Neural cell (in vitro differentiated cells): Measurements from ENCODE around the gene SLK. TPM values are rescaled to one million over a fixed set of nuclear protein-coding genes. Genes with fewer than 3 reads are reported as not detected.

Source experiments
- H2AFZ ChIP-seq: fragments of 200-600, 300-800 bp; sonication (generic), shearing (Covaris generic); 2 replicates; pipeline ENCODE4 v1.6.0; 2014; ENCODE audit warnings: low read depth, mild to moderate bottlenecking, antibody characterized with exemption, low read length, moderate library complexity
- H3F3A ChIP-seq: fragments of 200-600 bp; shearing (Covaris generic); 2 replicates; pipeline ENCODE4 v1.6.1; 2016; ENCODE audit warnings: mild to moderate bottlenecking, moderate library complexity, mixed read lengths, antibody characterized with exemption, low read length; ENCODE audit not compliant: insufficient read depth, poor library complexity, severe bottlenecking
- H3K27ac ChIP-seq: fragments of 200-600, 300-800 bp; sonication (generic), shearing (Covaris generic); 2 replicates; pipeline ENCODE4 v1.5.1; 2014; ENCODE audit warnings: mild to moderate bottlenecking, low read length, moderate library complexity
- H3K27me3 ChIP-seq: fragments of 300-800, 200-600 bp; sonication (generic), shearing (Covaris generic); 2 replicates; pipeline ENCODE4 v1.6.0; 2014; ENCODE audit warnings: mild to moderate bottlenecking, low read depth, low read length, moderate library complexity; ENCODE audit not compliant: insufficient read depth
- H3K36me3 ChIP-seq: fragments of 300-800, 200-600 bp; sonication (generic), shearing (Covaris generic); 2 replicates; pipeline ENCODE4 v1.5.1; 2014; ENCODE audit warnings: mild to moderate bottlenecking, antibody characterized with exemption, low read length, moderate library complexity; ENCODE audit not compliant: insufficient read depth
- H3K4me2 ChIP-seq: fragments of 300-800, 200-600 bp; sonication (generic), shearing (Covaris generic); 2 replicates; pipeline ENCODE4 v1.6.0; 2014; ENCODE audit warnings: mild to moderate bottlenecking, low read length
- H3K4me3 ChIP-seq: fragments of 300-800, 200-600 bp; sonication (generic), shearing (Covaris generic); 2 replicates; pipeline ENCODE4 v1.5.1; 2014; ENCODE audit warnings: mild to moderate bottlenecking, low read length, moderate library complexity
- H3K79me2 ChIP-seq: fragments of 200-600 bp; shearing (Covaris generic); replicated peaks from 2 replicates; pipeline ENCODE4 v1.6.0; 2014; ENCODE audit warnings: mild to moderate bottlenecking, low read length, moderate library complexity; ENCODE audit not compliant: insufficient read depth
- H3K9ac ChIP-seq: fragments of 300-800, 200-600 bp; sonication (generic), shearing (Covaris generic); 2 replicates; pipeline ENCODE4 v1.6.1; 2016; ENCODE audit warnings: mild to moderate bottlenecking, low read length, mixed read lengths
- H3K9me2 ChIP-seq: fragments of 200-600 bp; shearing (Covaris generic); 2 replicates; pipeline ENCODE4 v1.6.1; 2016; ENCODE audit warnings: mild to moderate bottlenecking, low read length, mixed read lengths; ENCODE audit not compliant: insufficient read depth
- H3K9me3 ChIP-seq: fragments of 200-600, 300-800 bp; sonication (generic), shearing (Covaris generic); 2 replicates; pipeline ENCODE4 v1.6.1; 2016; ENCODE audit warnings: mild to moderate bottlenecking, mixed run types, low read length, moderate library complexity, mixed read lengths
- H4K20me1 ChIP-seq: fragments of 200-600 bp; shearing (Covaris generic); 2 replicates; pipeline ENCODE4 v1.6.1; 2016; ENCODE audit warnings: mild to moderate bottlenecking, mixed run types; ENCODE audit not compliant: insufficient read depth
- CTCF ChIP-seq: fragments of 450-650 bp; IDR thresholded peaks from 2 replicates; pipeline ENCODE4 v1.5.1; 2014; ENCODE audit warnings: antibody characterized with exemption, mild to moderate bottlenecking, moderate library complexity; ENCODE audit not compliant: poor library complexity, severe bottlenecking
- EP300 ChIP-seq: fragments of 450-650 bp; conservative IDR thresholded peaks from 2 replicates; pipeline ENCODE4 v1.6.1; 2014; ENCODE audit warnings: antibody characterized with exemption, mild to moderate bottlenecking, moderate library complexity; ENCODE audit not compliant: poor library complexity, severe bottlenecking
- EZH2 ChIP-seq: fragments of 200-600, 300-800 bp; shearing (Covaris generic), sonication (generic); IDR thresholded peaks from 2 replicates; pipeline ENCODE4 v1.6.1; 2014; ENCODE audit warnings: antibody characterized with exemption, low read length, borderline replicate concordance, mild to moderate bottlenecking; ENCODE audit not compliant: insufficient read depth, poor library complexity, severe bottlenecking
- MXI1 ChIP-seq: fragments of 450-650 bp; conservative IDR thresholded peaks from 2 replicates; pipeline ENCODE4 v1.6.1; 2014; ENCODE audit warnings: antibody characterized with exemption, mild to moderate bottlenecking; ENCODE audit not compliant: poor library complexity, severe bottlenecking
- POLR2AphosphoS5 ChIP-seq: IDR thresholded peaks from 2 replicates; pipeline ENCODE4 v1.6.1; 2012
- RAD21 ChIP-seq: fragments of 450-650 bp; conservative IDR thresholded peaks from 2 replicates; pipeline ENCODE4 v1.6.1; 2014; ENCODE audit warnings: antibody characterized with exemption, mild to moderate bottlenecking, moderate library complexity
- REST ChIP-seq: IDR thresholded peaks from 2 replicates; pipeline ENCODE4 v1.6.1; 2012; ENCODE audit warnings: borderline replicate concordance
- SMC3 ChIP-seq: fragments of 450-650 bp; conservative IDR thresholded peaks from 2 replicates; pipeline ENCODE4 v1.6.1; 2014; ENCODE audit warnings: antibody characterized with exemption, mild to moderate bottlenecking, moderate library complexity; ENCODE audit not compliant: poor library complexity
- TAF1 ChIP-seq: IDR thresholded peaks from 2 replicates; pipeline ENCODE4 v1.6.1; 2012; ENCODE audit warnings: low read depth
- polyA plus RNA-seq: library from polyadenylated mRNA; depleted of rRNA; stranded (reverse); fragments of >200 nt; gene quantifications from 2 replicates; pipeline ENCODE4 v1.2.3, GENCODE V29; 2014

The SLK gene
- polyA plus RNA-seq, 1 donor from 2014 or later: 23.7 TPM

GRCh38 chr10:103982639-103983038 lies 15.7 kb downstream of the SLK start:
- H3K79me2 ChIP-seq: peaks cover 23% of the 10 kb centered on the region

DNA sequence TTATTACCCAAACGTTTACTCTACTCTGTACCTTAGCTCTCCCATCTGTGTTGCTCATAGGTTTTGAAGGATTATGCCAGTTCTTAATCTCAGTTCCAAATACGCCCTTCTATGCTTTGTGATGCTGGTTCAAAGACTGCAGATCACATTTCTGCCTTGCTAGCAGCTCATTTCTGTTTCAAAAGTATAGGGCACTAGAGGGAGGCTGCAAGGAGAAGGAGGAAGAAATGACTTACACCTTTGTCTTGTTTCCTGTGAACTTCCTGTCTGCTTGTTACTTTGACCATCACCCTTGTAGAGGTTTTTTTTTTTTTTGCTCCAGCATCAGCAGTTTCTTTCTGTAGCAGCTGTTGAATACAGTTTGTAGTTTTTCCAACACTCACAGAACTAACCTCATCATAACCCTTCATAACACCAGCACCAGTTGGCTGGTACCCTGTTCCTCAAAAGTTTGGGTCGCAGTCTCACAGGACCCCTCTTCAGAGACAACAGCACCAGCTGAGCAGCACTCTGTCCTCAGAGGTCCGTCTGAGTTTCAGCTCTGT lies 16.5 kb downstream of the SLK start:
- Histone ChIP-seq H3K9me3 (no peaks in the 10 kb centered on the region), H3K4me3 (no peak overlapping the region), H4K20me1 (no peaks in the 10 kb centered on the region), H3K79me2 (peaks cover 23% of the 10 kb centered on the region), H3K9me2 (no peaks in the 10 kb centered on the region), H3K9ac (no peak overlapping the region), H3K4me2 (no peak overlapping the region), H2AFZ (no peak overlapping the region), H3F3A (no peaks in the 10 kb centered on the region), H3K36me3 (no peaks in the 10 kb centered on the region), H3K27me3 (no peaks in the 10 kb centered on the region), H3K27ac (no peak overlapping the region)
- no peak for TF ChIP-seq CTCF
- no peak for TF ChIP-seq TAF1
- no peak for TF ChIP-seq EZH2
- no peak for TF ChIP-seq EP300
- no peak for TF ChIP-seq RAD21
- TF ChIP-seq SMC3: no peak
- TF ChIP-seq REST: no peak
- no peak for TF ChIP-seq POLR2AphosphoS5
- no peak for TF ChIP-seq MXI1

More at GRCh38 chr10:103982639-103983038, 15.7 kb downstream of the SLK start:
- H3K9me2 ChIP-seq: no peaks in the 10 kb centered on the region
- H3K27me3 ChIP-seq: no peaks in the 10 kb centered on the region
- no peaks in the 10 kb centered on the region for H4K20me1 ChIP-seq
- no peaks in the 10 kb centered on the region for H3K9me3 ChIP-seq
- no peak overlapping the region for H3K4me2 ChIP-seq
- H2AFZ ChIP-seq: no peak overlapping the region
- no peak overlapping the region for H3K9ac ChIP-seq
- no peak overlapping the region for H3K27ac ChIP-seq
- H3F3A ChIP-seq: no peaks in the 10 kb centered on the region
- no peaks in the 10 kb centered on the region for H3K36me3 ChIP-seq
- no peak for TF ChIP-seq REST
- no peak for TF ChIP-seq POLR2AphosphoS5
- TF ChIP-seq RAD21: no peak
- no peak for TF ChIP-seq TAF1
- TF ChIP-seq EP300: no peak
- no peak for TF ChIP-seq EZH2
- no peak for TF ChIP-seq MXI1
- H3K4me3 ChIP-seq: no peak overlapping the region
